T-helper 2 cell (primary cell): Measurements from ENCODE around the gene TMEM156.

ENCODE experiments used
- DNase-seq, 5 experiments: peaks; one replicate each; pipeline versions ENCODE4 v3.0.0 to v3.0.0-alpha.2; 2012 to 2022
- total RNA-seq, 2 donors: gene quantifications; one replicate each; lab custom pipeline; 2026; lab: John Stamatoyannopoulos, UW

TMEM156 gene
- 19.9 to 23.4 reads per million in 2 donors for total RNA-seq

GRCh38 chr4:39032218-39033085 lies at the start of gene TMEM156:
Gene TMEM156, minus strand, starts transcription at chr4:39032409. Its CDS starts 96 bp downstream, at chr4:39032313.
- peak in 2 of 5 experiments; percentile 66 to 96 for DNase-seq

- DNase-seq = no peak
Measured at GRCh38 chr4:39078829-39079228, 46.6 kb upstream of the TMEM156 start.

- no peak for DNase-seq
Measured at GRCh38 chr4:39068907-39069306, 36.7 kb upstream of the TMEM156 start.

DNA sequence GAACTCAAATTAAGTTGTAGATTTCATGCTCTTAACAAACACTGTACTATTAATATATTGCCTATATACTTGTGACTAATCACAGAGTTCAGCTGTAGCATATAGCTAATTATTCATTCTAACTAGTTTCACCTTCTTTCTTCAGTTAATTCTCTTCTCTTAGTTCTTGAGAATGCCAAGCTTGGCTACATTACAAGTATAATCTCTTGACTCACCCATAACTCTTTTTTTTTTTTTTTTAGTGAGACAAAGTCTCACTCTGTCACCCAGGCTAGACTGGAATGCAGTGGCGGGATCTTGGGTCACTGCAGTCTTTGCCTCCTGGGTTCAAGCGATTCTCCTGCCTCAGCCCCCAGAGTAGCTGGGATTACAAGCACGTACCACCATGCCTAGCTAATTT lies 35.2 kb upstream of the TMEM156 start:
- DNase-seq = no peak

- DNase-seq = no peak
Measured at GRCh38 chr4:39067031-39067430, 34.8 kb upstream of the TMEM156 start.

DNA sequence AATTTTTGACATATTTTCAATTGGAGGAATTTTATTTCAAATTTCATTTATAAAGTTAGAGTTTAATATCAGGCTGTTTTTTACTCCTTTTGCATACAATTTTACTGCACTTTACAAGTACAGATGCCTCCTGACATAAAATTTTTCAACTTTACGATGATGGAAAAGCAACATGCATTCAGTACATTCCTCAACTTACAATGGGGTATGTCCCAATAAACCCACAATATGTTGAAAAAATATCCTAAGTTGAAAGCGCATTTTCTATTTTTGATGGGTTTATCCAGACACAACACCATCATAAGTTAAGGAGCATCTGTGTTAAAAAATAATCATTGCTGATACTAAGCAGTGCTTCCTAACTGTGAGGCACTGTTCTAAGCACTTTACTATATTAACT lies 34.2 kb upstream of the TMEM156 start:
- DNase-seq = no peak

- no peak for DNase-seq
Measured at GRCh38 chr4:39063430-39063829, 31.2 kb upstream of the TMEM156 start.

- no peak for DNase-seq
Measured at GRCh38 chr4:39062770-39063097, 30.5 kb upstream of the TMEM156 start.

GRCh38 chr4:39062094-39062769 lies 30.0 kb upstream of the TMEM156 start, which contains the start of gene KLHL5:
Gene KLHL5, plus strand, starts transcription at chr4:39062232. Its CDS starts 421 bp downstream, at chr4:39062653.
- DNase-seq = no peak

DNA sequence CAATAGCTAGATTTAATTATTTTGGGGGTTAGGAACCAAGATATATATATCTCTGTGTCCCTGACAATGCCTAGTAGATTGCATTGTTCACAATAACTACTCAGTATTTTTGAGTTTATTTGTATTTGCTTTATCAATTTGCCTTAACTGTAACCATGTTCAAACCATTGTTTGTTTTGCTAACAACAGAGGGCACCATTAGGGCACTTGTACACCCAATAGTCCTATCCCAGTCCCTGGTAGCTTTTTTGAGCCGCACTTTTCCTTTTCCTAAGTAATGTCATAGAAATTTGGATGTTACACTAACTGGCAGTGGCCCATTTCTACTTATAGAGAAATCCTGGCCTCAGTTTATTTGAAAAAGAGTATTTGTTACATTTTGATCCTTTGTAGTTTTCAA lies 29.2 kb upstream of the TMEM156 start:
- no peak for DNase-seq

- no peak for DNase-seq
Measured at GRCh38 chr4:39056023-39056422, 23.8 kb upstream of the TMEM156 start.

DNA sequence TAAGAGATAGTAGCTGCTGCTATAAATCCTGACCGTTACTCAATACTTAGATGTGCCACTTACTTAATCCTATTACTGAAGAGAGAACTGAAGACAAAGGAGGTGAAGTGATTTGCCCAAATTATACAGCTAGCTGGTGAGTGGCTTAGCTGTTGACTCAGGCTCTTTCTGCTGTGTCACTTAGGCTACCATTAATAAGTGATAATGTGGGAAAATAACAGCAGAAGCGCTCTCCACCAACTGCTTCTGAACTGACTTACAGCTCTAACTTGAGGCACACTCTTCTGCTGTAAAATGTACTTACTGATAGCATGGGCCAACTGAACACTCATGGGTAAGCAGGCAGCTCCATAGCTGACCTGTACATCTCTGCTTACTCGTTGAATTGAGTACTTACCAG lies 22.3 kb upstream of the TMEM156 start:
- DNase-seq = no peak

DNA sequence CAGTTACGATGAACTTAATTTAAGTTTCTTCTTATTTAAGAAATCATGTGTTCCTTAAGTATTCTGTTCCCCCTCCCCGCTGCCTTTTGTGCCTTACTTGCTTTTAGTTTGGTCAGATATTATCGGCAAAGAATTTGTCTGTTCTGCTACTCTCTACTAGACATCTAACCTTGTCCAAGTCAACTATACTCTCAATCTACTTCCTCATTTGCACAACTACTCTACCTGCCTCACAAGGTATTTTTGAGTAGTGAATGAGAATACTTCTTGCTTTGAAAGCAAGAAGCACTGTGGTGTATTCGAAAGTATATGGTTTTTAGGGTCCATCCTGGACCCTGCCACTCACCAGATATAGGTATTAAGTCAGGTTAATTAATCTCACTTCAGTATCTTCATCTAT lies 21.8 kb upstream of the TMEM156 start:
- DNase-seq = no peak

DNA sequence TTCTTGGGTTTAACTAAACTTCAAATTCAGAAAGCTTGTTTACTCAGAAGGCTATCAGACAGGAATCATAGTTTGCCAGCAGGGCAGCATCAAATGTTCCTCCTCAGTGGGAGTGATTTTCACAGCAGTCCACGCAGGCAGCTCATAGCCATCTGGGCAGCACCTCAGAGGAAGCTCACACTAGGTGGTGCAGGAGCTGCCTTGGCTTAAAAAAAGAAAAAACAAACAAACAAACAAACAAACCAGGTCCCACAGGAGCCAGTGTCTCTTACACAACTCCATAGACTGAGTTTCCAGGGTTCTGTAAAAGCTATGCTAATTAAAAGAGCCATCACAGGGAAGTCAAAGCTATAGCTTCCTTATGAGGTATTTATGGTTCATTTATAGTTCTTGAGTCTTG lies 19.3 kb upstream of the TMEM156 start:
- DNase-seq = no peak

DNA sequence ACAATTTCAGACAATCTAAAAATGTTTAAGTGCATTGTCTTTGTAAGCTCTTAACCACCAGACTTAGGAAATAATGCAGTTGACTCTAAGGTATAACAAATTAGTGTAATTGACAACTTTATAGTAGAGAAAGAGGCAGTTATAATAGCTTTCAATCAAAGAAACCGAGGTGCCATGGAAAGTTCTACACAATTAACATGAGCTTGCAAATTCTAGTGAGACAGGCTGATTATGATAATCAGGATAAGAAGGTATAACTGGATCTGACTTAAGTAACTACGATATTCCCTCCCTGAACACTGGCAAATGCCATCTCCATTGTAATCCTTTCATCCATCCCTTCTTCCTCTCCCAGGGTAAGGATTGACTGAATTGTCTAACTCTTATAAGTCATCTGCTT lies 18.4 kb upstream of the TMEM156 start:
- no peak for DNase-seq

DNA sequence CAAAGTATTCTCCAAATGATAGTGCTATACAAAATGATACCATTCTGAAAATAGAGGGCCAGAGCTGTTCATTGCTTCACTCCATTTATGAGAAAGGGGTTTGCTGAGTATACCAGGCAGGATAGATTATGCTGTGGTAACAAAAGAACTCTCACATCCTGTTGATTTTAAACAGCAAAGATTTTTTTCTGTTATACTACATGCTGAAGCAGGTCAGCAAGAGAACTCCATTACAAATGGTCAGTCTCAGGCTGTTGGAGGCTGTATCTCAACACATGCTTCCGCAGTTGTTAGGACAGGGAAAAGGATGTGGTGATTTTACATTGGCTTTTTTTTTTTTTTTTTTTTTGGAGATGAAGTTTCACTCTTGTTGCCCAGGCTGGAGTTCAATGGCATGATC lies 16.1 kb upstream of the TMEM156 start:
- DNase-seq = peak in 1 of 5 experiments; percentile 74

DNA sequence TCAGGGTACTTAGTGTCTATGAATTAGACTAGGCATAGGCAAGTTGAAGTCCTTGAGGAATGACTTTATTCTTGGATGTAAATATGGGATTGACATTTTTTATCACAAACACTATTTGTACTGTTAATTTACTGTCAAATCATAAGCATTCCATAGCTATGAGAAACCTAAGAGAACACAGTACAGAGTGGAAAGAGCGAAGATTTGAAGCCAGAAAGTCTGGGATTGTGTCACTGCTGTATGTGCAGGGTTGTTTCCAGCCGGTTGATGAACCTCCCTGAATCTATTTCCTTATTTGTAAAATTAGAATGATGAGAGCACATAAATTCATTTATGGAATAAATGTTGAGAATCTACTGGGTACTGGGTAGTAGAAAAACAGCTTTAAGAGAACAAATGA lies 15.5 kb upstream of the TMEM156 start:
- no peak for DNase-seq

GRCh38 chr4:39046249-39046648 lies 14.0 kb upstream of the TMEM156 start:
- DNase-seq = no peak

DNA sequence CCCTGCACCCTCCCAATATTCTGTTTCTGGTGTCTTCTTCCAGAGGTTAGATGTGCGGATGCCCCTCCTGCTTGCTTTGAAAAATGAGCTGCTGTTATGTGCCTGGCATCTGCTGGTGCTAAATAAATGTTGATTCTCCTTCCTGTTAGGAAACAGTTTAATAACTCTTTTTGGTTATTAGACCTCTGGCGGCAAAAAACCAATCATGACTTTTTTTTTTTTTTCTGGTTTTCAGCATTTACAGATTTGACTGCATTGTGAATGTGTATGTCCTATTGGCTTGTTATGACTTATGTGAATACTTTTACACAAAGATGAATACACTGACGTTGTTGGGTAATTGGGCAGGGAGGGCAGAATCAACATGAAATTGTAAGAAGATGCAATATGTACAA lies 13.6 kb upstream of the TMEM156 start:
- DNase-seq = peak in 2 of 5 experiments; percentile 5 to 77

GRCh38 chr4:39044956-39045826 lies 13.0 kb upstream of the TMEM156 start:
- peak in 3 of 5 experiments; percentile 18 to 66 (median 35) for DNase-seq

GRCh38 chr4:39044364-39044955 lies 12.3 kb upstream of the TMEM156 start:
- DNase-seq = peak; percentile 91 to 94 (median 92)

- peak in 1 of 5 experiments; percentile 25 for DNase-seq
Measured at GRCh38 chr4:39043861-39044363, 11.7 kb upstream of the TMEM156 start.
